Skin epidermis (tissue), 12 donors: ENCODE data around the gene USP8.
"Not testable (repeated sequence)": the region's sequence is repeated elsewhere in the genome, so short reads cannot be mapped to it uniquely, and the experiment has no call there.

Source experiments
- H3K27ac ChIP-seq, 21 experiments: fragments of 200-600 bp; sonication (generic) in 11 of 21; one replicate each; pipeline ENCODE4 v1.5.0; 2020; ENCODE audit warnings: mild to moderate bottlenecking in 3 of 21, inconsistent platforms in 2 of 21, moderate library complexity in 2 of 21
- H3K4me3 ChIP-seq, 7 experiments: fragments of 200-600 bp; sonication (generic) in 2 of 7; one replicate each; pipeline ENCODE4 v1.5.0; 2020; ENCODE audit warnings: inconsistent platforms in 2 of 7, mild to moderate bottlenecking in 2 of 7, moderate library complexity in 1 of 7

The USP8 gene

GRCh38 chr15:50435772-50436171, 11.6 kb downstream of the USP8 start:
- Histone ChIP-seq H3K27ac (no peak overlapping the region), H3K4me3 (no peak overlapping the region)

GRCh38 chr15:50438251-50438650, 14.0 kb downstream of the USP8 start:
- no peak overlapping the region for H3K4me3 ChIP-seq
- H3K27ac ChIP-seq: no peak overlapping the region

- Histone ChIP-seq H3K27ac (no peak overlapping the region), H3K4me3 (no peak overlapping the region)
Measured at GRCh38 chr15:50440932-50441331, 16.7 kb downstream of the USP8 start.

GRCh38 chr15:50452927-50453326, 28.7 kb downstream of the USP8 start:
- no peak overlapping the region for H3K4me3 ChIP-seq
- no peak overlapping the region for H3K27ac ChIP-seq

GRCh38 chr15:50458348-50459112, 34.3 kb downstream of the USP8 start:
- Histone ChIP-seq H3K4me3 (no peak overlapping the region), H3K27ac (no peak overlapping the region)

GRCh38 chr15:50463423-50464358, 39.5 kb downstream of the USP8 start:
- Histone ChIP-seq H3K4me3 (no peak overlapping the region), H3K27ac (peak overlapping the region in 1 of 21 experiments; percentile 23)

GRCh38 chr15:50471072-50471471, 46.9 kb downstream of the USP8 start:
- Histone ChIP-seq H3K27ac (no peak overlapping the region), H3K4me3 (no peak overlapping the region)

- H3K4me3 ChIP-seq: no peak overlapping the region
- no peak overlapping the region for H3K27ac ChIP-seq
Measured at GRCh38 chr15:50476143-50476542, 51.9 kb downstream of the USP8 start.

GRCh38 chr15:50484781-50485180, 60.6 kb downstream of the USP8 start:
- no peak overlapping the region for H3K27ac ChIP-seq
- H3K4me3 ChIP-seq: no peak overlapping the region

- no peak overlapping the region for H3K27ac ChIP-seq
- no peak overlapping the region for H3K4me3 ChIP-seq
Measured at GRCh38 chr15:50485389-50485788, 61.2 kb downstream of the USP8 start.

- Histone ChIP-seq H3K4me3 (no peak overlapping the region), H3K27ac (no peak overlapping the region)
Measured at GRCh38 chr15:50487287-50487686, 63.1 kb downstream of the USP8 start.

- Histone ChIP-seq H3K27ac (no peak overlapping the region), H3K4me3 (no peak overlapping the region)
Measured at GRCh38 chr15:50493625-50494024, 69.4 kb downstream of the USP8 start.

GRCh38 chr15:50494547-50494946, 70.3 kb downstream of the USP8 start:
- not testable (repeated sequence) for H3K4me3 ChIP-seq, H3K27ac ChIP-seq

- H3K27ac ChIP-seq: no peak overlapping the region
- H3K4me3 ChIP-seq: no peak overlapping the region
Measured at GRCh38 chr15:50496692-50497091, 72.5 kb downstream of the USP8 start.

- H3K4me3 ChIP-seq: no peak overlapping the region
Measured at GRCh38 chr15:50500352-50500751, 76.1 kb downstream of the USP8 start.

GRCh38 chr15:50501815-50502214, 77.6 kb downstream of the USP8 start:
- no peak overlapping the region for H3K27ac ChIP-seq
- no peak overlapping the region for H3K4me3 ChIP-seq

More at GRCh38 chr15:50500352-50500751, 76.1 kb downstream of the USP8 start:
- no peak overlapping the region for H3K27ac ChIP-seq

GRCh38 chr15:50503144-50503543, 78.9 kb downstream of the USP8 start:
- H3K4me3 ChIP-seq: no peak overlapping the region
- H3K27ac ChIP-seq: no peak overlapping the region

GRCh38 chr15:50505656-50506055, 81.5 kb downstream of the USP8 start:
- H3K4me3 ChIP-seq, H3K27ac ChIP-seq: not testable (repeated sequence)

- Histone ChIP-seq H3K4me3 (no peak overlapping the region), H3K27ac (no peak overlapping the region)
Measured at GRCh38 chr15:50506121-50506520, 81.9 kb downstream of the USP8 start.

GRCh38 chr15:50513001-50513400, 88.8 kb downstream of the USP8 start:
- H3K27ac ChIP-seq: no peak overlapping the region
- H3K4me3 ChIP-seq: no peak overlapping the region
